Stomach (tissue), 4 donors: ENCODE measurements around the gene VWA8.

Experiments used
- CTCF ChIP-seq, 7 experiments: fragments of 450-650 bp in 4 of 7; fragments of 200-600 bp in 3 of 7; sonication (generic) in 3 of 7; IDR thresholded peaks; one replicate each; pipeline ENCODE4 v1.5.1; 2016 to 2019; ENCODE audit warnings: antibody characterized with exemption in 7 of 7, control low read depth in 2 of 7, mild to moderate bottlenecking in 1 of 7
- POLR2A ChIP-seq, 4 donors: fragments of 450-650 bp; IDR thresholded peaks; one replicate each; pipeline ENCODE4 v1.6.1; 2016; ENCODE audit warnings: antibody characterized with exemption in 4 of 4, control low read depth in 2 of 4, mild to moderate bottlenecking in 1 of 4, moderate library complexity in 1 of 4
- POLR2AphosphoS5 ChIP-seq, 3 donors: sonication (generic); formaldehyde crosslinking; IDR thresholded peaks; one replicate each; pipeline ENCODE4 v1.6.1; 2016; ENCODE audit warnings: antibody characterized with exemption in 3 of 3

- TF ChIP-seq POLR2A (IDR thresholded peaks at IDR 0.05) (no peak), CTCF (IDR thresholded peaks at IDR 0.05) (no peak), POLR2AphosphoS5 (IDR thresholded peaks at IDR 0.05) (no peak)
These were observed 60.0 kb downstream of the VWA8 start for GRCh38 chr13:41900918-41901317.
